HG02763 (cell line): ENCODE results near the gene AGT.
"Not testable (repeated sequence)": the region's sequence is repeated elsewhere in the genome, so short reads cannot be mapped to it uniquely, and the experiment has no call there.

ENCODE experiments used
- ATAC-seq: cut with Tn5 transposase; IDR thresholded peaks from one replicate; pipeline ENCODE4 v1.9.1; 2021; ENCODE audit warnings: mild to moderate bottlenecking, moderate library complexity; ENCODE audit not compliant: unreplicated experiment

AGT gene

DNA sequence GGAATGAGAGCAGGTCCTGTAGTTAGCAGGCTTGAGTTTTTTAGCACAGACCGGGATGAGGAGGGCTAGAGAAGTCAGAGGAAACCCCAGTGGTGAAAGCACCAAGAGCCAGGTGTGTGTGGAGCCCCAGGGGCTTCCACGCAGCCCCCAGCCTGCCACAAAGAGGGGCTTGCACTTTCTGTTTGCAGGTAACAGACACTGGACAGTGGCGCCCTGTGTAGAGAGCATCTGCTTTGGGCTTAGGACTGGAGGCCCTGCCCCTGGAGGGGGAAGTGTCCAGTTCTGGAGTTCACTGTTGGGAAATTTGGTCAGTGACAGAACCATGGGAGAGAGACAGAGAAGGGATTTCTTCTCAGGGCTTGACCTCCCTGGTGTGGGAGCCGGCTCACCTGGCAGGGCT, 19.5 kb downstream of the AGT start:
- ATAC-seq, result no peak

DNA sequence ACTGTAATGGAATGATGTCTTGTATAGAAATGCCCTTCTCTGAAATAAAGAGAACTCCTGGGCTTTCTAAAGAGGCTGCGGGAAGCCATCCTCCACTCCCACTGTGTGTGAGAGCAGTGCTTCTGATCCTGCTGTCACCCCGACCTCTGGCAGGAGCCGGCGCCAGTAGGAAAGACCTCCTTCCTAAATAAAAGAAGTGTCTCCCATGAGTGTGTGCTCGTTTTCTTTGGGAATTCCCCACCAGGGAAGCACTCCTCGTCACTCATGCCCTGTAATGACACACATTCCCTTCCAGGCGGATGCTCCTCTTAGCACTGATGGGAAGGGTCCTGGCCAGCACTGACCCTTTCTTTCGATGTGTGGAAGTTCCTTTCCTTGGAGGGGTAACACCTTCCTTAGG, 20.1 kb downstream of the AGT start:
- no peak for ATAC-seq

DNA sequence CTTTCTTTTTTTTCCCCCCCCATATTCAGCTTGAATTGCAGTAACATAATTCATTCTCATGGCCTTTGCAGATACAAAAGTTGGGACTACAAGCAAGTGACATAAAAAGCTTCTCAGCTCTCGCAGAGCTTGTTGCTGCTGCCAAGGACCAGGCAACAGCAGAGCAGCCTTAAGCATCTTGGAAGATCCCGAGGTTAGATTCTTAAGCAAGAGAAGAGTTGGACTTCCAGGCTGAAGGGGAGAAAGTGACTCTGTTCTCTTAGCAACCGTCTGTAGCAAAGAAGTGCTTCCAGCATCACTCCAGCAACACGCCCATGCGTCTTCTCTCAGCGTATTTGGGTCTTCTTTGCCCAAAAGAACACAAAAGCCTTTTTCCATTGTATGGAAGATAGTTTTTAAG, 20.7 kb downstream of the AGT start:
- no peak for ATAC-seq

DNA sequence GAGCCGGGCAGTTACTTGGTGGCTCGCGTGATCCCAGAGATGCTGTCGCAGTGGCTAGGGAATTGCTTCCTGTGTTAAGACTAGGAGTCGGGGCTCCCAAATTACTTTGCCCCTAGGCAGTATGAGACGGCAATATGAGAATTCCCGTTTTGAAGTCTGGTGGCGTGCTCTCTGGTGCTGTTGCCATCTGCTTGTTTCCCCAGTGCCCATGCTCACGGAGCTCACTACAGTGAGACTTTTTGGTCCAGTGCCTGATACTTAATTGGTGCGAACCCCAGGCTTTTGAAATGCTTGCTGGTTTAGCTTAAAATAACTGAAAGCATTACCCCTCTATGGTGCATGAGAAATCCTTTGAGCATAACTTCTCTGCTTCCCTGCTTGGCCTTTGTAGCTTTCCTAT, 22.3 kb downstream of the AGT start:
- no peak for ATAC-seq

GRCh38 chr1:230690101-230690500, 23.8 kb downstream of the AGT start:
- ATAC-seq, result no peak

DNA sequence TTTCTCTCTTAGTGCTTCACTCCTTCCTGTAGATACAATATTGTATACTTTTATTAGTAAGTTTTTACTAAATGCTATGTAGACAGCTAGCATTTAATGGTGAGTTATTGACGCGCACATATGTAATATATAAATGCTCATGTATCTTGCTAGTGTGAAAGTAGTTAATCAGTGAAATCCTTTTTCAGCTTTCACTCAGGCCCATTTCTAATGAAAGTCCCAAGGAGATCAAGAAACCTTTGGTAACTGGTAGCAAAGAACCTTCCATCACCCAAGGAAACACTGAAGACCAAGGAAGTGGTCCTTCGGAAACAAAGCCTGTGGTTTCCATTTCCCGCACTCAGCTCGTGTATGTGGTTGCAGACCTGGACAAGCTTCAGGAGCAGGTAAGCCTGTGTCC, 27.2 kb downstream of the AGT start:
- ATAC-seq, result no peak

- no peak for ATAC-seq
These were observed 28.9 kb downstream of the AGT start for GRCh38 chr1:230684998-230685397.

DNA sequence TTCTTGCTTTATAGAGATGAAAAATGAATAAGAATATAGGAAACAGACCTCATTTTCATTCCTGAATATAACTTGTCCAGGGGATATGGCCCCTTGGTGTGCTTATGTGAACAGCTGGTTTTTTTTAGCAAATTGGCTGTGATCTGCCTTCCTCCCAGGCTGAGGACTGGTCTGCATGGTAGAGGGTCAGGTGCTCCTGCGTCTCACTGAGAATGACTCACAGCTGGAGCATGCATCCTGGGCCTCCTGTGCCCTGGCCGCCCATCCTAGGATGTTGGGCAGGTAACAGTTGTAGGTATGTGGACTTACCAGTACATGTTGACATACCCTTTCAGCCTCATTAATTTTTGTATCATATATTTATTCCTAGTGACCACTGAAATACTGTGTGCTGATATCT, 29.8 kb downstream of the AGT start:
- ATAC-seq, result no peak

DNA sequence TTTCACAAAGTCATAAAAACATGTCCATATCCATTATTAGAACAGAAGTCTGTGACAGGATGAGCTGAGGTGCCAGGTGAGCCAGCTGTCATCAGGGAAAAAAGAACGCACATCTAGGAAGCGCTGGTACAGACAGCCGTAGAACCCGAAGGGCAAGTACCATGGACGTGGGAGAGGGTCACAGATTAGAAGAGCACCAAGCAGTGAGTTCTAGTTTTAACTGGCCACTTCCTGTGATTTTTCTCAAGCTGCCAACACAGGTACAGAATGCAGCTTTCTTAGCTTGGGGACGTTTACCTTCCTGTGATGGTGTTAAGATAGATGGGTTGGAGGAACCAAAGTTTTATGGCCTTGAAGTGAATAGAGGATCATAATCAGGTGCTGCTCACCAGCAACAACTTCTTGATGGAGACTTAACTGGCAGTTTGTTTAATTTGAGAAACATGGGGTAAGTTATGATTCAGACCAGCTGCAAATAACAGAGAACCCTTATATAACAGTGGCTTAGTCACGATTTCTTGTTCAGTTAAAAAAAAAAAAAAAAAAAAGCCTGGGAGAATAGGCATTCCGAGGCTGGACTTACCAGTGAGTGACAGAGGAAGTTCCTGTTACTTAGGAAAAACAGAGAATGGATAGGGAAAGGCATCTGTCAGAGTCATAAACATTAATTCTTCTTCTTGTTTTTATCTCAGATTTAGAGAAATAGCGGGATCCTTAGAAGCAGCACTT, 30.9 kb downstream of the AGT start:
- ATAC-seq, result no peak

- ATAC-seq, result no peak
These were observed 31.6 kb downstream of the AGT start for GRCh38 chr1:230682274-230682673.

GRCh38 chr1:230681599-230681998, 32.3 kb downstream of the AGT start:
- ATAC-seq, result no peak

DNA sequence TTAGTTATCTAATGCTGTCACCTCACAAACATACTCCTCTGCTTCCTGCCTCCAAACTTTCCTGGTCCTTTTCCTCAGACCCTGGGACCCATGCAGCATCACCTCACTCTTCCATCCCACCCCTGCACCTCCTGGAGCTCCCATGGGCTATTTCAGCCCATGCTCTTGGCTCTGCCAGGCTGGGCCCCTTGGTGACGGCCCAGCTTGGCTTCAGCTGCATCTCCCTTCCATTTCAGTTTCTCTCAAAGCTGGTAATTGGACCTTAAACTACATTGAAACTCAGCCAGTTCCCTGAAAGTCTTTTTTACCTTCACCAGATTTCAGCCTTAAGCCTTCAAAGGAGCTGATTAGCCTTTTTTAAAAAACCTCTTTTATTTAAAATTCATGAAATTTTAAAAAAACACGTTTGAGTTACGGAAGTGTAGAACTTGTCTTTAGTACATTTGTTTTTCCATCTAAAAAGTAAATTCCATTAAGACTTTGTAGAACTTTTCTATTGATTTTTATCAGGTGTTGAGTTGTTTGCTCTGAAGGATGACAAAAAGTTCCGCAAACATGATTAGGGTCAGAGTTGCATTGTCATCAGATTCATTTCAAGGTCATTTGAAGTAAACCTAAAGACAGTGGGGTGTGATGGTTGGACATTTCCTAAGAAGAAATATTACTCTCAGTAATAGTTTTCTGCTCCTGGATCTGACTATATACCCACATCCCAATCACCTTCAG, 33.5 kb downstream of the AGT start:
- no peak for ATAC-seq

- ATAC-seq, result no peak
These were observed 34.1 kb downstream of the AGT start for GRCh38 chr1:230679825-230680224.

- ATAC-seq, result no peak
These were observed 34.7 kb downstream of the AGT start for GRCh38 chr1:230679192-230679591.

- no peak for ATAC-seq
These were observed 36.7 kb downstream of the AGT start for GRCh38 chr1:230677200-230677599.

- ATAC-seq, result no peak
These were observed 39.3 kb downstream of the AGT start for GRCh38 chr1:230674581-230674980.

- no peak for ATAC-seq
These were observed 44.4 kb downstream of the AGT start for GRCh38 chr1:230669543-230669942.

DNA sequence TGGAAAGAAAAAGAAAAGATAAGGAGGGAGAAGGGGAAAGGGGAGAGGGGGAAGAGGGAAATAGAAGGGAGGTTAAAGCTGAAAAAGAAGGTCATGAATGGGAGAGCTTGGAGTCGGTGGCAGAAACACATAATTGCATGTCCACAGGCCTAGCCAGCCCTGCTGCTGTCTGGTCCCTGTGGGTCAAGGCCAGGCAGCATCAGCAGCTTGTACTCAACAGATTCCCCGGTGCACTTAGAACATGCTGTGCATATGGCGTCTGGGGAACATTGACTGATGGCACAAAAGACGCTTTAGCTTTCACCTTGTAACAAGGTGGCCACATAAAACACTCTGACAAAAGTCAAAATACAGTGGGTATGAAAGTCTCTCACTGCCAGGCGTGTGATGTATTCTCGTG, 45.7 kb downstream of the AGT start:
- no peak for ATAC-seq

GRCh38 chr1:230661976-230662375, 51.9 kb downstream of the AGT start:
- no peak for ATAC-seq

- no peak for ATAC-seq
These were observed 55.2 kb downstream of the AGT start for GRCh38 chr1:230658691-230659090.

GRCh38 chr1:230658103-230658502, 55.8 kb downstream of the AGT start:
- not testable (repeated sequence) for ATAC-seq

GRCh38 chr1:230656719-230657118, 57.2 kb downstream of the AGT start:
- ATAC-seq, result not testable (repeated sequence)
